ENCODE measurements around the gene RNF112. TPM values are rescaled to one million over a fixed set of nuclear protein-coding genes. Genes with fewer than 3 reads are reported as not detected.

The RNF112 gene
- total and polyA plus RNA-seq, 2 of the 8 experiments (the other 6 are each of a cell fraction or from before 2014, with no cell fraction given), result 1.1 to 2.2 TPM

GRCh38 chr17:19421219-19421618 is 10.2 kb downstream of the RNF112 start (continued):
- TF ChIP-seq CHD7 (IDR thresholded peaks at IDR 0.05; ENCODE audit: insufficient replicate concordance, low read length), result no peak
- no peak for TF ChIP-seq KDM5A (IDR thresholded peaks at IDR 0.05; ENCODE audit: low read length)
- TF ChIP-seq SIN3A (conservative IDR thresholded peaks at IDR 0.05 in 1 of 2, IDR thresholded peaks at IDR 0.05 in 1 of 2; ENCODE audit: low read depth in 1 of 2, low read length in 2 of 2), result no peak
- no peak for TF ChIP-seq BRCA1 (IDR thresholded peaks at IDR 0.05; ENCODE audit: low read depth, low read length)
- TF ChIP-seq CEBPB (IDR thresholded peaks at IDR 0.05; ENCODE audit: low read depth, low read length), result no peak
- TF ChIP-seq CTBP2 (IDR thresholded peaks at IDR 0.05; ENCODE audit: borderline replicate concordance, insufficient read depth, insufficient read length, low read length), result no peak
- no peak for TF ChIP-seq TAF1 (IDR thresholded peaks at IDR 0.05; ENCODE audit: low read depth, low read length)
- no peak for TF ChIP-seq POLR2A (IDR thresholded peaks at IDR 0.05; ENCODE audit: control extremely low read depth in 1 of 2, low read depth in 2 of 2, low read length in 2 of 2)
- no peak for TF ChIP-seq TCF12 (IDR thresholded peaks at IDR 0.05; ENCODE audit: low read depth, low read length)
- TF ChIP-seq SAP30 (IDR thresholded peaks at IDR 0.05; ENCODE audit: insufficient read depth, insufficient replicate concordance, low read length), result no peak
- TF ChIP-seq POU5F1 (IDR thresholded peaks at IDR 0.05; ENCODE audit: low read depth, low read length), result no peak
- TF ChIP-seq ASH2L (IDR thresholded peaks at IDR 0.05; ENCODE audit: low read length), result no peak
- TF ChIP-seq SP2 (IDR thresholded peaks at IDR 0.05; ENCODE audit: low read length), result no peak

Data from H1 (cell line).